Stimulated activated CD8-positive, alpha-beta memory T cell treated with anti-CD3 and anti-CD28 coated beads, Interleukin-12 subunit alpha, Interleukin-12 subunit beta, amount 100 ng/mL, for 24 hours (primary cell): ENCODE data around the gene CASKIN2.

Experiments
- DNase-seq: peaks from one replicate; pipeline ENCODE4 v3.0.0-alpha.2; 2020; ENCODE audit errors: extremely low read depth

Gene CASKIN2

DNA sequence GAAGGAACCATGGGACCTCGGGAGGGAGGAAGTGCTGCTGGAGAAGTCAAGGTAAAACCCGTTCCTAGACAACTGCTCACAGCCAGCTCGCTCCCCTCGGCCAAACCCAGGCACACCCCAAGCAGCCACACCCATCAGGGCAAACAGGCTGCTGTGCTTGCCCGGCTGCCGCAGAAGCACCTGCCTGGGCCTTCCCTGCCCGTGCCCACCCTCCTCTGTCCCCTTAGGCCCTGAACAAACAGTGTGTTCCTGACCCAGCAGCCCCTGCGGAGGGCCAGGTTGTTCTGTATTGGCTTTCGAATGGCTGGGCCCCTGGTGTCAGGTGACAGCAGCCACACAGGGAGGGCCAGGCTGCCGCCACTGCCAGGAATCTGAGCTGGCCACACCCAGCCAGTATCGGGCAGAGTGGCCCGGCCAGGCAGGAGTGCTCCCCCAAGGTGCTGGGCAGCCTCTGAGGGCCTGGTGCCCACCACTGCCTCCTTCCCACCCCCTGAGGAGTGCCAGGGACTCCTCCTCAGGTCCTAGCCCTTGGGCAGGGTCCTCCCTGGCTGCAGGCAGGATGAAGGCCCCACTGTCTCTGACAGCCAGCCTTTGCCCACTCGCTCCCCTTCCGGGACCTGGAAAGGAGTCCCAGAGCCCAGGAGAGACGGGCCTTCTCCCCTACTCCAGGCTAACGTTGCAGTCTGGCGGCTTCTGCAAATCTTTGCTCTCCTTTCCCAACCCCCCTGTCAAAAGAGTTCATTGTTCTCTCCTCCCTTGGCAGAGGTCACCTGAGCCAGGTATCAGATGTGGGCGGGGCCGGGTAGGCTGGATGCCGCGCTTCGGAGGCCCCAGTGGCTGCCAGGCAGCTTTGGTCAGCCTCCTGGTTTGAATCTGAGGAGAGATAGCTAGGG lies 34.2 kb upstream of the CASKIN2 start:
- no peak for DNase-seq

- DNase-seq = no peak
These were observed 33.5 kb upstream of the CASKIN2 start for GRCh38 chr17:75548813-75549212.

- DNase-seq = no peak
These were observed 31.8 kb upstream of the CASKIN2 start for GRCh38 chr17:75547091-75547490.

DNA sequence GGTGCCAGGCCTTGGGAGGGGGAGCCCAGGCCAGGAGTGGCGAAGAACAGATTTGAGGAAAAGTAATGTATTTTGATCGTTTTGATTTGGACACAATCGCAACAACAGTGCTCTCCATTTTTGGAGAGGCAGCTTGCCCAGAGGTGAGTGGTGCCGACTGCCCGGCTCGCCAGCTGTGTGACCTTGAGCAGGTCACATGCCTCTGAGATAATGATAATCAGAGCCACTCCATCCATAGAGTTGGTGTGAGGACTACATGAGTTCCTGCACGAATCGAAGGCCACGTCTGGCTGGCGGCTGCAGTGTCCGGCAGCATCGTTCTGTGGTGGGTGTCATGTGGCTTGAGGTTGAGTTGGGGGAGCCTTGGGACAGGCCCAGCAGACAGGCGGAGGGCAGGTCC lies 30.8 kb upstream of the CASKIN2 start:
- DNase-seq = no peak

- no peak for DNase-seq
These were observed 28.9 kb upstream of the CASKIN2 start for GRCh38 chr17:75544250-75544649.

DNA sequence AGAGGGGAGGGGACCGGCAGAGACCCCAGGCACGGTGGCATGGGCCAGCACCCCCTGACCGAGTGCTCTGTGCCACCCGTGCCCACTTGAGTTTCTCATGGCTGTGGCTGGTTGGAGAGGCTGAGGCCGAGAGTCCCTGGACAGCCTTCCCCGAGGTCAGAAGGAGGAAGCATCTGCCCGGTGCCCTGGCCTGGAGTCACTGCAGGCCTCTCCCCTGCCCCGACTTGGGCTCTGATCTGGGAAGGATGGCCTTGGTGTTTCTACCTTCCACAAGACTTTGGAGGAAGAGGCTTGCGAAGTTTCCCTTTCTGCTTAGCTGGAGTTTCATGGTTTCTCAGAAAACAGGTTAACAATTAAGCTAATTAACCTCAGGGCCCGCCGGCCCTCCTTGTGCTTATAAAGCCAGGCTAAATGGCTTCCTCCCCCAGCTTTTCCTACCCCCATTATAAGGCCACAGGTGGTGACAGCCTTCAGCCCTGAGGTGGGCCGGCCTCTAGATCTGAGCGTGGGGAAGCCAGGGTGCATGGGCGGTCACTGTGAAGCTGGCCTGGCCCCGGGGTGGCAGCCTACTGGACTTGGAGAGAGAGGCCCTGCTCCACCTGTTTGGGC lies 27.5 kb upstream of the CASKIN2 start:
- DNase-seq = no peak

- DNase-seq = no peak
These were observed 26.9 kb upstream of the CASKIN2 start for GRCh38 chr17:75542229-75542628.

GRCh38 chr17:75540923-75541503 lies 25.7 kb upstream of the CASKIN2 start:
- no peak for DNase-seq

DNA sequence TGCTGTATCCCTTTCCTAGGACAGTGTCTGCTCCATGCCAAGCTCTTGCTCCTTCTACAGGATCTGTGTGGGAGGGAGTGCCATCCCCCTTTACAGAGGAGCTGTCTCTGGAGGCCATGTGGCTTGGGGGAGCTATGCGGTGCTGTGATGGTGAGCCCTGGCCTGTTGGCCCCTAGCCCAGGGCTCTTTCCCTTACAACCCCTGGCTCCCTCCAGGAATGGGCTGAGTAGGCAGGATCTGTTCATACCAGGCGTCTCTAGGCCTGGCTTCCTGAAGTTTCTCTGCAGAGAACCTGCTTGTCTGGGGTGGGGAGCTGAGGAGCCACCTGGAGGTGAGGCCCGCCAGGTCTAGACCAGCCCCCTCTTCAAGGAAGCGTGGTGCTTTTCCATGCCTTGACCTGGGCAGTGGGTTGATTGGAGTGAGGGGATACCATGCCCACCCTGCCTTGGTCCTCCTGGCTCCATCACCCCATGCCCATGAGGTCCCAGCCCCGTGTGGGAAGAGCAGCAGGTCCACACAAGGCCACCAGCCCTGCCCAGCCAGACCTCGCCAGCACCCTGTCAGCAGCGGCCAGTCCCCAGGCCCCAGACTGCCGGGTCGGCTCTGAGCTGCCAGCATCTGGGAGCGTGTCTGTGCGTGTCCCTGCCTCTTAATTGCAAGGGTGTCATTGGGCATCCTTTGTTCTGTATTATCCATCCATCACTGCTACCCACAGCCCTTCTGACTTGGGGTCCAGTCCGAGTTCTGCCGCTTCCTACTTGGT lies 24.8 kb upstream of the CASKIN2 start:
- no peak for DNase-seq

- DNase-seq = no peak
These were observed 21.0 kb upstream of the CASKIN2 start for GRCh38 chr17:75536366-75536765.

DNA sequence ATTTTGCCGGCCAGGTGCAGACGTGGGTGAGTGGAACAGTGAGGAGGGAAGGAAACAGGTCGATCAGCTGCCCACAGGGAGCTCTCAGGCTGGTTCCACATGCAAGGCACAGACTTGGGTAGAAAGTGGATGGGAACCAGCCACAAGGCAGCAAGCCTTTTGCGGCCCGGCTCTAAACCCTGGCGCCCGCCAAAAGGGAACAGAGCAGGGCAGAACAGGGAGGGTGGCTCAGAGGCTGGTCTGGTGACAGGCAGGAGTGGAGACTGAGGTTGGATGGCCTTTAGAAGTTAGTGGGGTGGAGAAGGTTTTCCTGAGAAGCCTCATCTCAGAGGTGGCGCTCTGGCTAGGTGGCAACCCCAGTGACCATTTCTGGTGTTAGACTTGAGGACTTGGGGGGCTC lies 20.5 kb upstream of the CASKIN2 start:
- DNase-seq = no peak

GRCh38 chr17:75535119-75535537 lies 19.8 kb upstream of the CASKIN2 start:
- no peak for DNase-seq

GRCh38 chr17:75531721-75532072 lies 16.4 kb upstream of the CASKIN2 start:
- no peak for DNase-seq

GRCh38 chr17:75530837-75531720 lies 15.7 kb upstream of the CASKIN2 start:
- no peak for DNase-seq

GRCh38 chr17:75526555-75527270 lies 11.4 kb upstream of the CASKIN2 start:
- DNase-seq = no peak

DNA sequence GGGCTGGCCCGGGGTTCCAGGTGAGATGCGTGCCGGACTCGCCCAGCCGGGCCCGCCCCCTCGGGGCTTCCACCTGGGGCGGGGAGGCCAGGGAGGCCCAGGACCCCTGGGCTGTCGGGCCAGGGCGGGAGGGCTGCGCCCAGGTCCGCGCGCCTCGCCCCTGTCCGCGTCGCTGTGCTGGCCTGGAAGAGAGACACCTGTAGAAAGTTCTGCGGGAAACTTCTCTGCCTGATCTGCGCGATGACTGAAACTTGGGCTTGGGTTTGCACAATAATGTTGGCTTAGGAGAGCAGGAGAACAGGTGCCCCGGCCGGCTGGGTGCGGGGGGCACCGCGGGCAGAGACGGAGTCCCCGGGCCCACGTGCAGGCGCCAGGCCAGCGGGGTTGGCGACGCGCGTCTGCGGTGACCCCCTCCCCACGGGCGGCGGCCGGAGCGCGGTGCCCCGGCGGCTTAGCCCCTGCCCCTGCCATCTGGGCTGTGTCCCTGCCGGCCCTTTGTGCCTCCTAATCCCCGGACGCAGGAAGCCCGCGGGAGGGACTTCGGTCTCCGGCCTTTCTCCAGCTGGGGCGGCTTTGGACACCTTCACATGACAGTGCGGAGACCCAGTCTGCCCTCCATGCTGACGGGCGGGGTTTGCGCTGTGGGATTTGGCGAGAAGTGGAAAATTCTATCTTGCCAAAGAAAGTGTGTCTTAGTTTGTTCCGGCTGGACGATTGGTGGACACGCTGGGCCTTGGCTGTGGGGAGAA lies 10.6 kb upstream of the CASKIN2 start:
- no peak for DNase-seq

DNA sequence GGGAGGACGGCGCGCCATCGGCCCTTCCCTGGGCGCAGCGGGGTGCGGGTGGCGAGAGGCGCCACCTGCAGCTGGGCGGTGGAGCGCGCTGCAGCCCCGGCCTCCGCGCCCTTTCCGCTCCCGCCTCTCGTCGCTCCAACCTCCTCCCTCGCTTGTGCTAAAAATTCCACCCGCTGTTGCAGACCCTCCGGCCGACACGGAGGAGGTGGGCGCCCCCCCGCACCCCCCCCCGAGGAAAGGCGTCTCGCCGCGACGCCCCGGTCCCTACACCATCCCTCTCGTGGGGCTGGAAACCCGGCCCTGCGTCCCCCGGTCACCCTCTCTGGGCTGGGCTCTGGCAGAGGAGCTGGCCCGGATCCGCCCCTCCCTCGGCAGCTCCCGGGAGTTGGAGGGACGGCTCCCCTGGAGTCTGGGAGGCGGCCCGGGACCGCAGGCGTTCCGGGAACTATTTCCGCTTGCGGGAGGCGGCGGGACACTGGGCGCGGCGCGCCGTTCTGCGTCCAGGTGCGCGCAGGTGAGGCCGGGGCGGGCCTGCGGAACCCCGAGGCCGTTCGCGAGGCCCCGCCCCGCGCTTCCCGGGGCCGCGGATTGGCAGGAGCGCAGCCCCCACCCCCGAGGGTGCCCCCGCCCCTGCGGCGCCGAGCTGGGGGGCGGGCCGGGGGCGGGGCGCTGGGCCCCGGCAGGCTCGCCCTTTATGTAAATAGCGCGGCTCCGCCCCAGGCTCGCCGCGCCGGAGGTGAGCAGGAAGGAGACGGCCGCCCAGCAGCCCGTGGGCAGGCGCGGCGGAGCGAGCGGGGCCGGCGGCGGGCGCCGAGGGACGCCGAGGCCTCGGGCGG lies 9.9 kb upstream of the CASKIN2 start, which contains the start of gene LLGL2:
Gene LLGL2, plus strand, starts transcription at position 728 of the 836 bp plus-strand sequence. CDS start 17,730 bp downstream, outside the sequence.
- DNase-seq = peak; percentile 54

DNA sequence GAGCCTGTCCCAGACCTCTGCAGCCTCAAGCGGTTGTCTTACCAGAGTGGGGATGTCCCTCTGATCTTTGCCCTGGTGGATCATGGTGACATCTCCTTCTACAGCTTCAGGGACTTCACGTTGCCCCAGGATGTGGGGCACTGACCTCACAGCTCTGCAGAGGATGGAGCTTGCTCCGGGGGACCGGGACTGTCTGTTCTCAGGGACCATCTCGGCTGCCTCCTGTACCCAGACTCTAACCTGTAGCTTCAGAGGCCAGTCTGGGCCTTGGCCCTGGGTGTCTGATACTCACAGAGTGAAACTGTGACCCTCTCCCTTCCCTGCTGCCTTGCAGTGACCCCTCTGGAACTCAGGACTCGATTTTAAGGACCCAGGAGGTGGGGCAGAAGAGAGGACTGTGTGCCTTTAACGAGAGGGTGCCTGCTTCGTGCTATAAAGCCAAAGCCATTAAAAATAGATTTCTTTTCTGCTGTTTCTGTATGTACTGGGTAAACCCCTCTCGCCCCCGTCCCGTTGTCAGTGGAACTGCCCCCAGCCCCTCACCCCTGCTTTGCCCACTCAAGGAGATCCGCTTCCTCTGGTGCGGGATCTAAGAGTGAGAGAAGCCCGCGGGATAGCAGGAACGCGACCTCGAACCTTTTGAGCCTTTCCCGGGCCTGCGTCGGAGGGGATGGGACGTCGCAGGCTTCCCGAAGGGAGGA lies 9.1 kb upstream of the CASKIN2 start:
- DNase-seq = no peak
